ENCODE measurements around the gene LYSMD4. TPM values are rescaled to one million over a fixed set of nuclear protein-coding genes. Genes with fewer than 3 reads are reported as not detected.

LYSMD4 gene
- polyA plus RNA-seq, 2 donors: 8.7 to 11.0 TPM

DNA sequence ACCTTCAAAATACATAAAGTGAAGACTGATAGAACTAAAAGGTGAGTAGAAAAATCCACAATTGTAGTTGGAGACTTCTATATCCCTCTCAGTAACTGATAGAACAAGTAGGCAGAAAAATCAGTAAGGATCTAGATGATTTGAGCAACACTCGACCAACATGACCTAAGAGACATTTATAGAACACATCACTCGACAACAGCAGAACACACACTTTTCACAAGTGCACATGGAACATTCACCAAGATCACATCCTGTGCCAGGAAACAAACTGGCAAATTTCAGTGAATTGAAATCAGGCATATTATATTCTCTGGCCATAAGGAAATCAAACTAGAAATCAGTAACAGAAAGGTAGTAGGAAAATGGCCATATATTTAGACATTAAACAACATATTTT is 37.1 kb downstream of the LYSMD4 start:
- Histone ChIP-seq H3K27ac (ENCODE audit: low read depth in 2 of 2, low read length in 1 of 2) (no peak overlapping the region), H3K27me3 (ENCODE audit: control insufficient read depth in 1 of 2, insufficient read depth in 2 of 2, low read length in 2 of 2) (no peaks in the 10 kb centered on the region), H3K4me3 (ENCODE audit: low read depth in 1 of 2, low read length in 2 of 2) (no peak overlapping the region), H3K4me1 (ENCODE audit: control insufficient read depth in 2 of 2, insufficient read depth in 2 of 2, low read length in 1 of 2) (no peaks in the 10 kb centered on the region), H3K9me3 (ENCODE audit: control insufficient read depth in 2 of 2, insufficient read depth in 1 of 2, low read depth in 1 of 2, low read length in 1 of 2) (no peaks in the 10 kb centered on the region), H3K36me3 (ENCODE audit: control insufficient read depth in 2 of 2, insufficient read depth in 2 of 2, low read length in 1 of 2) (peaks cover 3 to 4% of the 10 kb centered on the region in 2 donors)
- WGBS, 2 donors: 81 to 85% methylated on average over 2 of the region's 2 CpGs

DNA sequence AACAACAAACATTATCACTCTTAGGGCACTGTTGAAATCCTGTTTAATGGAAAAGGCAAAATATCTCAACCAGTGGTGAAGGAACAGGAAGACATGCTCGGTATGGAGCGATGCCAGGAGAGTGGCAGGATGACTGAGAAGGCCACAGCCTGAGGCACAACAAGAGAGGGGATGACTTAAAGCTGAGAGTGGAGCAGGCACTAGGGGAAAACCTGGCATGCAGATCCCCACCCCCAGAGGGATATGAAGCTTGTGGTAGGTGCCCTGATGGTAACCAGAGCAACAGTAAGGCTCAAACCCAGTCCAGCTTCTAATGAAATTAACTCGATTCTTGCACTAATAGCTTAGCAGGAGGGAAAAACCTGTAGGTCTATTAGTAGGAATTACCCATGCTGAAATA is 40.4 kb downstream of the LYSMD4 start:
- Histone ChIP-seq H3K9me3 (ENCODE audit: control insufficient read depth in 2 of 2, insufficient read depth in 1 of 2, low read depth in 1 of 2, low read length in 1 of 2) (no peaks in the 10 kb centered on the region), H3K27me3 (ENCODE audit: control insufficient read depth in 1 of 2, insufficient read depth in 2 of 2, low read length in 2 of 2) (no peaks in the 10 kb centered on the region), H3K4me3 (ENCODE audit: low read depth in 1 of 2, low read length in 2 of 2) (no peak overlapping the region), H3K27ac (ENCODE audit: low read depth in 2 of 2, low read length in 1 of 2) (no peak overlapping the region), H3K36me3 (ENCODE audit: control insufficient read depth in 2 of 2, insufficient read depth in 2 of 2, low read length in 1 of 2) (peaks cover 3 to 4% of the 10 kb centered on the region in 2 donors), H3K4me1 (ENCODE audit: control insufficient read depth in 2 of 2, insufficient read depth in 2 of 2, low read length in 1 of 2) (no peaks in the 10 kb centered on the region)
- 88 to 91% methylated on average over 3 of the region's 3 CpGs for WGBS, 2 donors

DNA sequence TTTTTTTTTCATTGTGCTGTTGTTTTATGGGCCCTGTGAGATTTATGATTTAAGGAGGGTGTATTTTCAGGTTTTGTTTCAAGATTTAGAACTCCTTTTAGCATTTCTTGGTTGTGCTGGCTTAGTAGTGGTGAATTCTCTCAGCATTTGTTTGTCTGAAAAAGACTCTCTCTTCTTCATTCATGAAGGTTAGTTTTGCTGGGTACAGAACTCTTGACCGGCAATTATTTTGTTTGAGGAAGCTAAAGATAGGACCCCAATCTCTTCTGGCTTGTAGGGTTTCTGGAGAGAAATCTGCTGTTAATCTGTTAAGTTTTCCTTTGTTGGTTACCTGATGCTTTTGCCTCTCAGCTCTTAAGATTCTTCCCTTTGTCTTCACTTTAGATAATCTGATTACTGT is 46.9 kb downstream of the LYSMD4 start:
- Histone ChIP-seq H3K9me3 (ENCODE audit: control insufficient read depth in 2 of 2, insufficient read depth in 1 of 2, low read depth in 1 of 2, low read length in 1 of 2) (no peaks in the 10 kb centered on the region), H3K27me3 (ENCODE audit: control insufficient read depth in 1 of 2, insufficient read depth in 2 of 2, low read length in 2 of 2) (no peaks in the 10 kb centered on the region), H3K4me1 (ENCODE audit: control insufficient read depth in 2 of 2, insufficient read depth in 2 of 2, low read length in 1 of 2) (no peaks in the 10 kb centered on the region), H3K4me3 (ENCODE audit: low read depth in 1 of 2, low read length in 2 of 2) (no peak overlapping the region), H3K36me3 (ENCODE audit: control insufficient read depth in 2 of 2, insufficient read depth in 2 of 2, low read length in 1 of 2) (no peaks in the 10 kb centered on the region), H3K27ac (ENCODE audit: low read depth in 2 of 2, low read length in 1 of 2) (no peak overlapping the region)
- WGBS, 2 donors: 97 to 100% methylated on average over 1 of the region's 1 CpG

DNA sequence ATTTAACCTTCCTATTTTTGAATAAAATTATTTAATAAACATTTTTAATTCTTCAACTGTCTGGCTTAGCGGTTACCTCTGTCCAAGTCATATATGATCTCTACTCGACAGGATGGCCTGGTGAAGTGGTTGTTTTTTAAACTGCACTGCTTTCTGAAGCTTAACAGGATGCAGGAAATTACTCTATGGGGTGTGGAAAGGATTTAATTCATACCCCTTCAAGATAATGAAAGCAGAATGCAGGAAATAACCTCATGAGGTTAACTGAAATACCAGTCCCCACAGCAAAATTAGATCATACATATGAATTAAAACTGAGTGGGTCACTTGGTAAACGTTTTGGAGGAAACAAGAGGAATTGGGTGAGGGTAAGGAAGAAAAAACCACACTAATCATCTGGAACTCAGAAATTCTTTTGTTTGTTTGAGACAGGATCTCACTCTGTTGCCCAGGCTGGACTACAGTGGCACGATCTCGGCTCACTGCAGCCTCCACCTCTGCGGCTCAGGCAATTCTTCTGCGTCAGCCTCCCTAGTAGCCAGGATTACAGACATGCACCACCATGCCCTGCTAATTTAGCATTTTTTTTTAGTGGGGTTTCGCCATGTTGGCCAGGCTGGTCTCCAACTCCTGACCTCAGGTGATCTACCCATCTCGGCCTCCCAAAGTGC is 50.1 kb downstream of the LYSMD4 start:
- Histone ChIP-seq H3K27ac (ENCODE audit: low read depth in 2 of 2, low read length in 1 of 2) (peak overlapping the region in 1 of 2 donors; percentile 1), H3K9me3 (ENCODE audit: control insufficient read depth in 2 of 2, insufficient read depth in 1 of 2, low read depth in 1 of 2, low read length in 1 of 2) (no peaks in the 10 kb centered on the region), H3K27me3 (ENCODE audit: control insufficient read depth in 1 of 2, insufficient read depth in 2 of 2, low read length in 2 of 2) (no peaks in the 10 kb centered on the region), H3K36me3 (ENCODE audit: control insufficient read depth in 2 of 2, insufficient read depth in 2 of 2, low read length in 1 of 2) (no peaks in the 10 kb centered on the region), H3K4me3 (ENCODE audit: low read depth in 1 of 2, low read length in 2 of 2) (no peak overlapping the region), H3K4me1 (ENCODE audit: control insufficient read depth in 2 of 2, insufficient read depth in 2 of 2, low read length in 1 of 2) (no peaks in the 10 kb centered on the region)
- 80 to 83% methylated on average over 9 of the region's 9 CpGs for WGBS, 2 donors

DNA sequence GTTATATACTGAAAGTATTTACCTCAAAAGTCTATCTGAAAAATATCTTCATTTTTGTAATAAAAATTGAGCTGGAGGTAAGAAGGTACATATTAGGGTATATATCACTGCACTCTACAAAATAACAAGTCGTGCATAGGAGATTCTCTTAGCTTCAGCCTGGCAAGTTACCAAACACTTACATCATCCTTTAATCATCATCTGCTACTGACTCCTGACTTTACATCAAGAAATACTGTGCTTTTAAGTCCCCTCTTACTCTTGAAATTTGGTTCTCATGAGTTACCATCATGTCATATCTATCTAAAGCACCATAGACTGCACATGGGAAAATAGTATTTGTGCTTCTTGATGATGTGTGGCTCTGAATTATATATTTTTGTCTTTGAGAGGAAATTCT is 50.8 kb downstream of the LYSMD4 start:
- no peaks in the 10 kb centered on the region for H3K9me3 ChIP-seq (ENCODE audit: control insufficient read depth in 2 of 2, insufficient read depth in 1 of 2, low read depth in 1 of 2, low read length in 1 of 2)
- 2 to 61% methylated on average over 1 of the region's 1 CpG for WGBS, 2 donors
- H3K27ac ChIP-seq (ENCODE audit: low read depth in 2 of 2, low read length in 1 of 2): no peak overlapping the region
- no peaks in the 10 kb centered on the region for H3K4me1 ChIP-seq (ENCODE audit: control insufficient read depth in 2 of 2, insufficient read depth in 2 of 2, low read length in 1 of 2)
- no peaks in the 10 kb centered on the region for H3K36me3 ChIP-seq (ENCODE audit: control insufficient read depth in 2 of 2, insufficient read depth in 2 of 2, low read length in 1 of 2)
- H3K27me3 ChIP-seq (ENCODE audit: control insufficient read depth in 1 of 2, insufficient read depth in 2 of 2, low read length in 2 of 2): no peaks in the 10 kb centered on the region
- no peak overlapping the region for H3K4me3 ChIP-seq (ENCODE audit: low read depth in 1 of 2, low read length in 2 of 2)

DNA sequence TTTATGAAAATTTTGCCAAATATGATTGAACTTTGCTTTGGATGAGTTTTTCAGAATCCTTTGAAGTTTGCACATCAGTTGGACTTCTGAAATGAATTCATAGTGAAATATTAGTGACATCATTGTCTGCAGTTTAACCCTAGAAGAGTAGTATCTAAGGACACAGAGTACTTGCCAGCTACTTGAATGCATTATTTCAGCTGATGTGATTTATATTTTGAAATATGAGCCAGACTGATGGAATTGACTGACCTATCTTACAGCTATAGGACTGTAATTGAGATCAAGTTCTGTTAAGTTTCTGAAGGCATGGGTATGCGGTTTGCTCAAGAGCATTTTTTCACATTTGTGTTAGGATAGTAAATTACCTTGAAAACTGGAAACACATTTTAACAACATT is 51.2 kb downstream of the LYSMD4 start:
- Histone ChIP-seq H3K36me3 (ENCODE audit: control insufficient read depth in 2 of 2, insufficient read depth in 2 of 2, low read length in 1 of 2) (no peaks in the 10 kb centered on the region), H3K9me3 (ENCODE audit: control insufficient read depth in 2 of 2, insufficient read depth in 1 of 2, low read depth in 1 of 2, low read length in 1 of 2) (no peaks in the 10 kb centered on the region), H3K27ac (ENCODE audit: low read depth in 2 of 2, low read length in 1 of 2) (no peak overlapping the region), H3K4me1 (ENCODE audit: control insufficient read depth in 2 of 2, insufficient read depth in 2 of 2, low read length in 1 of 2) (no peaks in the 10 kb centered on the region), H3K4me3 (ENCODE audit: low read depth in 1 of 2, low read length in 2 of 2) (no peak overlapping the region), H3K27me3 (ENCODE audit: control insufficient read depth in 1 of 2, insufficient read depth in 2 of 2, low read length in 2 of 2) (no peaks in the 10 kb centered on the region)
- WGBS, 2 donors: 89 to 93% methylated on average over 1 of the region's 1 CpG

DNA sequence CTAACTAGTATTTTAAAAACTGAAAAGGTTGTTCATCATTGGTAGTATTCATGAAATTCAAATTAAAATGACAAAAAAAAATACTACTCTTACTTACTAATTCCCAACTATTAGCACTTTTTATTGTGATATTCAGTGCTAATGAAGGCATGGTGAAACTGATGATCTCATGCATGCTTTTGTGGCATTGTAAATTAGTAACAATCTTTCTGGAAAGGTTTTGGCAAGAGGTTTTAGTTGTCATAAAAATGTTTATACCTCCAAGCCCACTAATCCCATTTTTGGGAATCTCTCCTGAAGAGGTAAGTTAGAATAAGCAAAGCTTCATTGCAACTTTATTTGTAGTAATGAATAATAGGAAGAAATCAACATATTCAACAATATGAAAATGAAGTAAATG is 53.0 kb downstream of the LYSMD4 start:
- Histone ChIP-seq H3K4me3 (ENCODE audit: low read depth in 1 of 2, low read length in 2 of 2) (no peak overlapping the region), H3K4me1 (ENCODE audit: control insufficient read depth in 2 of 2, insufficient read depth in 2 of 2, low read length in 1 of 2) (no peaks in the 10 kb centered on the region), H3K36me3 (ENCODE audit: control insufficient read depth in 2 of 2, insufficient read depth in 2 of 2, low read length in 1 of 2) (no peaks in the 10 kb centered on the region), H3K27me3 (ENCODE audit: control insufficient read depth in 1 of 2, insufficient read depth in 2 of 2, low read length in 2 of 2) (no peaks in the 10 kb centered on the region), H3K27ac (ENCODE audit: low read depth in 2 of 2, low read length in 1 of 2) (no peak overlapping the region), H3K9me3 (ENCODE audit: control insufficient read depth in 2 of 2, insufficient read depth in 1 of 2, low read depth in 1 of 2, low read length in 1 of 2) (no peaks in the 10 kb centered on the region)

DNA sequence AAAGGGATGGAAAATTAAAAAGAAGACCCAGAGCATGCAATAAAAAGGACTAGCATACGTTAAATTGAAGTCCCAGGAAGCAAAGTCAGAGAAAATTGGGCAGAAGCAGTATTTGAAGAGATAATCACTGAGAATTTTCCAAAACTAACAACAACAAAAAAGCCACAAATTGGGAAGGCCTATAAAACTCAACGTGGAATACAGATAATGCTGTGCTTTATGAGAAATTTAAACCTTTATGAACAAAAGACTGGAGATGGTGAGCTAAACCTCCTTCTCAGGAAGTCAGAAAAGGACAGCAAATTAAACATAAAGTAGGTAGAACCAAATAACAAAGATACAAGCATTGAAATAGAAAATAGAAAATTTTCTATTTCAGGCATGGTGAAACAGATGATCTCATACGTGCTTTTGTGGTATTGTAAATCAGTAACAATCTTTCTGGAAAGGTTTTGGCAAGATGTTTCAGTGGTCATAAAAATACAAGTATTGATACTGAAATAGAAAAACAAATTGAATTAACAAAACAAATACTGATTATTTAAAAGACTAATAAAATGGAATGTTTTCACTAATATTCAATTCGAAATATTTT is 55.6 kb downstream of the LYSMD4 start:
- Histone ChIP-seq H3K9me3 (ENCODE audit: control insufficient read depth in 2 of 2, insufficient read depth in 1 of 2, low read depth in 1 of 2, low read length in 1 of 2) (no peaks in the 10 kb centered on the region), H3K27ac (ENCODE audit: low read depth in 2 of 2, low read length in 1 of 2) (no peak overlapping the region), H3K36me3 (ENCODE audit: control insufficient read depth in 2 of 2, insufficient read depth in 2 of 2, low read length in 1 of 2) (peaks cover 0 to 2% of the 10 kb centered on the region in 2 donors), H3K27me3 (ENCODE audit: control insufficient read depth in 1 of 2, insufficient read depth in 2 of 2, low read length in 2 of 2) (no peaks in the 10 kb centered on the region), H3K4me1 (ENCODE audit: control insufficient read depth in 2 of 2, insufficient read depth in 2 of 2, low read length in 1 of 2) (no peaks in the 10 kb centered on the region), H3K4me3 (ENCODE audit: low read depth in 1 of 2, low read length in 2 of 2) (no peak overlapping the region)
- WGBS, 2 donors: 90 to 95% methylated on average over 4 of the region's 4 CpGs

Measured in esophagus (tissue), 2 donors.